Fibroblast of skin of left quadriceps (primary cell): ENCODE data around the gene ATAD3B.
A peak's percentile ranks its signal among the peaks of the same experiment; 100 is the strongest.
"Not testable (repeated sequence)": the region's sequence is repeated elsewhere in the genome, so short reads cannot be mapped to it uniquely, and the experiment has no call there.

Experiments
- DNase-seq, 2 experiments: peaks; one replicate each; pipeline ENCODE4 v3.0.0-alpha.2; 2013; ENCODE audit warnings: low read depth in 2 of 2

ATAD3B gene

DNA sequence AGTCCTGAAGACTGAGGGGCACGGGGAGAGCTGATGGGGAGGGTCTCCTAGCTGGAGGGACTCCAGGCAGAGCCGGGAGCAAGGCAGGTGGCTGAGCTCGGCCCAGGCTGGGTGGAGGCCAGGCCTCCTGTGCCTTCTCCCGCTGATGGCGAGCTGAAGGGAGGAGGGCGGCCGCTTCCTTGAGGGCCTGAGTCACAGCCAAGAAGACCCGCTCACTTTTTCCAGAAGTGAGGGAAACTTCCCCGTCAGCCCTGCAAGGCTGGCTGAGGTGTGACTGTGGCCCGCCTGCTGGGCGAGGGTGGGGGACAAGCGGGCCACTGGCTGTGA, 37.8 kb upstream of the ATAD3B start:
- DNase-seq = no peak

DNA sequence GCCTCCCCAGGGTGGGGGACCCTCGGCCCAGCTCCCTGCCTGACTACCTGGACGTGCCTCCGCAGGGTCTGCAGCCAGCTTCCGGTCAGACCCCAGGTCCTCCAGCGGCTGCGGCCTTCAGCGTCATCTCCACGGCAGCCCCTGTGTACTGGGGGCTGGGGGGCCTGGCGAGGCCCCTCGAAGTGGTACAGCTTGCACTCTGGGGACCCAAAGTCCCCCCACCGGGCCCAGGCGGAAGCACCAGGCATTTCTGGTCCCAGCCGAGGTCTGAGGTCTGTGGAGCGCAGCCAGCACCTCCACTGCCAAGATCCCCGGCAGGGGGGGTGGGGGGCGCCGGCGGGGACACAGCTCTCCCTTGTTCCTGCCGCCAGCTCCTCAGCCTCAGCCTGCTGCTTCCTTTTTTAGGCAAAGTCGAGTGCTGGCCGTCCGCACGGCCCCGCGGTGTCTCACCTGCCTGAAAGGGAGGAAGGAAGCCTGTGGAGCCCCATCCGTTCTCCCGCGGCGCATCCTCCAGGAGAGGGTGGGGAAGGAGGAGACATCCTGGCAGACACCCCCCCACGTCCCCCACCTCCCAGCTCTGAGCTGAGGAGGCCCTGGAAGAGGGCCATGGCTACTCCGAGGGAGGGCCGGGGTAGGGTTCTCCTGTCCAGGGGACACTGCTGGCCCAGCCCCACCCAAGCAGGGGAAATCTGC, 37.3 kb upstream of the ATAD3B start:
- DNase-seq = no peak

DNA sequence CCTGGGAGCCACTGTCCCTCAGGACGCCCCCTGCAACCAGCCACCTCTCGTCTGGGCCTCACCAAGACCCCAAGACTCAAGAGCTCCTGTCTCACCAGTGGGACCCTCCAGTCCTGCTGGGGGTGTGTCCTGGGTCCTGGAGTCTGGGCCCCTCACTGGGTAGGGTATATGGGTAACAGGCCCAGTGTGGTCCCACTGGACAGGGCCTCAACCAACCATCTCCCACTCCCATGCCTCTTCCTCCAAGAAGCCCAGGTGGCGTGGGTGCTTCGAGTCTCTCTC, 36.8 kb upstream of the ATAD3B start:
- DNase-seq = no peak

DNA sequence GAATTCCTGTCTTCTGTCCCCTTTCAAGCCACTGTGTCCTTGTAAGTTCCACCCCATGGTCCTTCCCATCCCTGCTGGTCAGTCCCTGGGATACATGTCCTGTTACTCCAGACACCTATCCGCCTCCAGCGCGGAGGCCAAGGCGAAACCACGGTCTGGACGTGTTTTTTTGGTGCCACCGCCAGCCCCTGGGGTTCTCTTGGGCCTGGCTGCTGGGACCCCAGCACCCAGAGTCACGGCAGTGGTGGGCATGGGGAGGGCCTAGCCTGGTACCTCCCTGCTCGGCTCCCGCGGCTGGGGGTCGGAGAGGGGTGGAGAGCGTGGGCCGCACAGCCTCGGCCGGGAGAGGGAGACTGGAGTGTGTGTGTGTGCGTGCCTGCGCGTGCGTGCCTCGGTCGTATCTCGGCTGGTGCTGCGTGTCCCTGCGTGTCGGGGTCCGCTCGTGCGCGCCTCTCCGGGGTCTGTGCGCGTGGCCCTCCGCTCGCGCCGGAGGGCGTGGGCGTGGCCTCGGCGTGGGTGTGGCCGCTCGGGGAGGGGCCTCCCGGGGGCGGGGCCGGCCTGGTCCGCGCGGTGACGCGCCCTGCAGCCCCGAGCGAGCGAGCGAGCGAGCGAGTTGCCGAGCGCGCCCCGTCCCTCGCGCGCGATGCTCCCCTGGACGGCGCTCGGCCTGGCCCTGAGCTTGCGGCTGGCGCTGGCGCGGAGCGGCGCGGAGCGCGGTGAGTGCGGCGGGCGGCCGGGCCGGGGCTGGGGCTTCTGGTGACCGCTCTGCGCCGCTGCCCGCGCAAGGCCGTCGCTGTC, 36.3 kb upstream of the ATAD3B start, which contains the start of gene VWA1:
Gene VWA1 (plus strand): TSS at position 585 of the 798 bp plus-strand sequence. CDS start 59 bp downstream, at position 644.
- DNase-seq = peak; percentile 39 to 44

DNA sequence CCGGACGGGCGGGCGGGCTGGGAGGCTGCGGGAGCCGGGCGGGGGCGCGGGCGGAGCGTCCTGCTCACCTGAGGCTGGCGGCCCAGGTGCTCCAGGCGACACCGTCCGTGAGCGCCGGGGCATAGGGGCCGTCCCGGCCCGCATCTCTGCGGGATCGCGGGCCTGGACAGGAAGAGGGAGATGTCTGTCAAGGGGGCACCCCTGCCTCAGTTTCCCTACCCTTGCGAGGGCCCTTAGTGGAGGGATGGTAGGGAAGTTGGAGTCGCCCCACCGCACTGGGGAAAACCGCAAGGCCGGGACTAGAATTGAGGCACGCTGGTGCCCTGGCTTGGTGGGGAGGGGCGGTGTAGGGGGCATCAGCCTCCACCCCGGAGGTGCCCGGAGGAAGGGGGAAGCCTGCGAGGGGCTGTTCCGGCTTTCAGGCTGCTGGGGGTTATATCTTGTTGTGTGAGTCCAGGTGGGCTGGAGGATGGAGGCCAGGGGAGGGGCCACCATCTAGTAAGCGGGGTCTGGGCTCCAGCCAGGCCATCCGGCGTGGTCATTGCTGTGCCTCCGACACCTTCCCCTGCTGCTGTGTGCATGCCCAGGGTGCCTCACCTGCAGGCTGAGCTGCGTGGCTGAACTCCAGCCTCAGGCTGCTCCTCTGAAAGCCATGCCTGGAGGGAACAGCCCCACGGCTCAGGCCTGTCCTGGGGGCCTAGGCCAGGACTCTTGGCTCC, 35.5 kb upstream of the ATAD3B start:
- DNase-seq = no peak

DNA sequence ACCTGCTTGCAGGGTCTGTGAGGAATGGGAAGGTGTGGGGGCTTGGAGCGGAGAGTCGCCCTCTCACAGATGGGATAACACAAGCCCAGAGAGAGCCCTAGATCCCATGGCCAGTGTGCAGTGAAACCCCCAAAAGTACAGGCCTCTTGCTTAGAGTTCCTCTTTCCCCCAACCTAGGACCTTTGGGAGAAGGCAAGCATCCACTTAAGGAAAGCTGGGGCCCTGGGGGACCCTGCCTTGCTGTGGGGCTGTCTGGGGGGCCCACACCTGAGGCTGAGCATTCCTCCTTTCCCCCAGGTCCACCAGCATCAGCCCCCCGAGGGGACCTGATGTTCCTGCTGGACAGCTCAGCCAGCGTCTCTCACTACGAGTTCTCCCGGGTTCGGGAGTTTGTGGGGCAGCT, 34.9 kb upstream of the ATAD3B start:
- DNase-seq = no peak

DNA sequence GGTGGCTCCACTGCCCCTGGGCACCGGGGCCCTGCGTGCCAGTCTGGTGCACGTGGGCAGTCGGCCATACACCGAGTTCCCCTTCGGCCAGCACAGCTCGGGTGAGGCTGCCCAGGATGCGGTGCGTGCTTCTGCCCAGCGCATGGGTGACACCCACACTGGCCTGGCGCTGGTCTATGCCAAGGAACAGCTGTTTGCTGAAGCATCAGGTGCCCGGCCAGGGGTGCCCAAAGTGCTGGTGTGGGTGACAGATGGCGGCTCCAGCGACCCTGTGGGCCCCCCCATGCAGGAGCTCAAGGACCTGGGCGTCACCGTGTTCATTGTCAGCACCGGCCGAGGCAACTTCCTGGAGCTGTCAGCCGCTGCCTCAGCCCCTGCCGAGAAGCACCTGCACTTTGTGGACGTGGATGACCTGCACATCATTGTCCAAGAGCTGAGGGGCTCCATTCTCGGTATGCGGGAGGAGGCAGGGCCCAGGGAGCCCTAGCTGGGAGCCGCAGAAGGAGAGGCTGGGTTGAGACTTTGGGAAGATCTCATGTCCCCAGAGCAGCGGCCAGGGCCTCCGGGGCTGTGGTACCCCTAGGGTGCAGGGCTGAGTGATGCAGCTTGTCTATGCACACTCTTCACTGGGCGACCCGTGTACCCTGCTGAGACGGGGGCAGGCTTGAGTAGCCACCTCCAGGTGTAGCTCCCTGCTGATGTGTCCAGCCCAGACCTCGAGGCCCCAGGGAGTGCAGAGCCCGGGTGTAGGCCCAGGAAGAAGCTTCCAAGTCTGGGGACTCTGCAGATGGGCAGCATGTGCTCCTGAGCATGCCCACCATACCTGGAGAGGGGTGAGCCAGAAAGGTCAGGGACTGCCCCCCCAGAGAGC, 34.3 kb upstream of the ATAD3B start:
- no peak for DNase-seq

DNA sequence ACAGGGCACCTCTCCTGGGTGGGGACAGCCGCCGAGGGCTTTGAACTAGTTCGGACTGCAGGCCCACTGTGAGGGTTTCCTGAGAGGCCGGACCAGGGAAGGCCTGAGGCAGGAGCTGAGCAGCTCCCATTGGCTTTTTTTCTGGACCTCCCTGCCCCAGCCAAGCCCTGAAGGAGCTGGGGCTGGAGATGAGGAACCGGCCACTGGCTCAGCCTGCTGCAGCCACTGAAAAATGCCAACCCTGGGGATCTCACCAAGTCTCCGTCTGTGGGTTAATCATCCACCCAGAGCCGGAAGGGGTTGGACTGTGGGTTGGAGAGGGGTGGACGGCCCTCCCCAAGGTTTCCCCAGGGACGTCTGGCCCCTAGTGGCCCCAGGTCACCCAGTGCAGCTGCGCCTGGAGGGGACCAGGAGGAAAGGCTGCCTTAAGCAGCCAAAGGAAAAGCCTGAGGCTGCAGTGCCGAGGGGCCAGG, 33.6 kb upstream of the ATAD3B start:
- no peak for DNase-seq

DNA sequence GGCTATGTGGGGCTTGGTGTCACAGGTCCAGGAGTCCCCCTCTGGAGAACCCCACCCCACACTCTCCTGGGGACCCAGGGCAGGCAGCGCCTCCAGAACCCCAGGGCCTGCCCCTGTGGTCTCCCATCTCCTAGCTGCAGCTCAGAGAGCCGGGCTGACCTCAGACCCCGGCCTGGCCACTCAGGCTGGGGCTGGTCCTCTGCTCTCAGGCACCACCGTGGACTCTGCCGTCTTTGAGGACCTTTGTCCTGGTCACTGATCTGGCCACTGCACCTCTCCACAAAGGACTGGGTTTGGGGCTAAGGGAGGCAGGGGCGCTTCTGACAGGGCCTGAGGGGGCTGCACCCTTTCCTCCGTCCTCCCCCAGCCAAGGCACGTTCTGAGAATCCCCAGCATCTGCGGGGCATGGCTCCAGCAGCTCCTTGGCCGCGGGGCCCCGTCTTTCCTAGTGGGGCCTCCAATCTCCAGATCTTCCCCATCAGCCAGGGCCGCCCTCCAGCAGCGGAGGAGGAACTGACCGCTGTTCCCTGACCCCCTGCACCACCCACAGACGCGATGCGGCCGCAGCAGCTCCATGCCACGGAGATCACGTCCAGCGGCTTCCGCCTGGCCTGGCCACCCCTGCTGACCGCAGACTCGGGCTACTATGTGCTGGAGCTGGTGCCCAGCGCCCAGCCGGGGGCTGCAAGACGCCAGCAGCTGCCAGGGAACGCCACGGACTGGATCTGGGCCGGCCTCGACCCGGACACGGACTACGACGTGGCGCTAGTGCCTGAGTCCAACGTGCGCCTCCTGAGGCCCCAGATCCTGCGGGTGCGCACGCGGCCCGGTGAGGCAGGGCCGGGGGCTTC, 32.8 kb upstream of the ATAD3B start:
- DNase-seq = no peak

DNA sequence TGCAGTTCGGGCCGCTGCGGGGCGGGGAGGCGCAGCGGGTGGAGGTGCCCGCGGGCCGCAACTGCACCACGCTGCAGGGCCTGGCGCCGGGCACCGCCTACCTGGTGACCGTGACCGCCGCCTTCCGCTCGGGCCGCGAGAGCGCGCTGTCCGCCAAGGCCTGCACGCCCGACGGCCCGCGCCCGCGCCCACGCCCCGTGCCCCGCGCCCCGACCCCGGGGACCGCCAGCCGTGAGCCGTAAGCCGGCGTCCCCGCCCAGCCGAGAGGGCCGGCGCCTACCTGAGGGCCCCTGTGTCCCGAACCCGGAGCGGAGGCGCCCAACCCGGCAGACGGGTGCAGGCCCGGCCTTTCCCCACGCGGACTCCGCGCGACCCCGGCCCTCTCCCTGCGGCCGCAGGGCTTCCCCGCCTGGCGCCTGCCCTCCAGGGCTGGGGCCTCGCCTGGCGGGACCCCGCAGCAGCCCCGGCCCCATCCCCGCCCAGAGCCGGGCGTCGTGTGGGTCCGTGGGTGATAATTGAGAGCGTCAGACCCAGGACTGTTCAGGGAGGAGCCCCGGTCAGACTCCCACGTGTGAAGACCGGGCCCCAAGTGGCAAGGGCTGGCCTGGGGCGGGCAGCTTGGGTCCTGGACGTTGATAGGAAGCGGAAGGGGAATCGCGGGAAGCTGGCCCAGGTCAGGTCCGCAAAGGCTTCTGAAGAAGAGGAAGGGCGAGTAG, 31.9 kb upstream of the ATAD3B start:
- no peak for DNase-seq

DNA sequence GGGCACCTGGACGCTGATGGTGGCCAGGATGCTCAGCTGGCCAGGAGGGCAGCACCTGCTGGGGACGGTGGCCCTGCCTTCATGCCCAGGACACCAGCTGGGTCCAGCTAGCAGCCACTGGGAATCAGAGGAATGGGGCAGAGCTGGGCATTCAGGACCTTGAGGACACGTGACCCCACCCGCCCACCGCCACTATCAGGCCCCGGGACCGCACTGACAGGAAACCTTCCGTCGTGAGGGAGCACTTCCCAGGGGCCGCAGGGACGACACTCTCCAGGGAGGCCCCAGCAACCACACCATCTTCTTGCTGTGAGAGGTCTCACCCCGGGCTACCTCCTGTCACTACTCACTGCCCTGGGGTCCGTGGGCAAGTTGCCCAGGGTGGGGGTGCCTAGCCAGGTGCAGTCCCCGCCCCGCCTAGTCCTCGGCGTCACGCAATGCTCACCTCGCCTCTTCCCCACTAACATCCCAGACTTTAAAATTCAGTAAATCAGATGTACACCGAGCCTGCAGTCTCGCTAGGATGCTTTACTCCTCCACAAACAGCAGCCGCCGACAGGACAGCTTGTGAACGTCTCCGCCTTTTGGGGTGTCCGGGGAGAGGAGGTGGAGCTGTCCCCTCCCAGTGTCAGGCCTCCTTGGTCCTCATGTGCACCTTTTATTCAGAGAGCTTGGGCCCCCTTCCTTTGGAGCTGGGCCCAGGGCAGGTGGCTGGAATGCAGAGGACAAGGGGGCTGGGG, 31.1 kb upstream of the ATAD3B start:
- DNase-seq = no peak

DNA sequence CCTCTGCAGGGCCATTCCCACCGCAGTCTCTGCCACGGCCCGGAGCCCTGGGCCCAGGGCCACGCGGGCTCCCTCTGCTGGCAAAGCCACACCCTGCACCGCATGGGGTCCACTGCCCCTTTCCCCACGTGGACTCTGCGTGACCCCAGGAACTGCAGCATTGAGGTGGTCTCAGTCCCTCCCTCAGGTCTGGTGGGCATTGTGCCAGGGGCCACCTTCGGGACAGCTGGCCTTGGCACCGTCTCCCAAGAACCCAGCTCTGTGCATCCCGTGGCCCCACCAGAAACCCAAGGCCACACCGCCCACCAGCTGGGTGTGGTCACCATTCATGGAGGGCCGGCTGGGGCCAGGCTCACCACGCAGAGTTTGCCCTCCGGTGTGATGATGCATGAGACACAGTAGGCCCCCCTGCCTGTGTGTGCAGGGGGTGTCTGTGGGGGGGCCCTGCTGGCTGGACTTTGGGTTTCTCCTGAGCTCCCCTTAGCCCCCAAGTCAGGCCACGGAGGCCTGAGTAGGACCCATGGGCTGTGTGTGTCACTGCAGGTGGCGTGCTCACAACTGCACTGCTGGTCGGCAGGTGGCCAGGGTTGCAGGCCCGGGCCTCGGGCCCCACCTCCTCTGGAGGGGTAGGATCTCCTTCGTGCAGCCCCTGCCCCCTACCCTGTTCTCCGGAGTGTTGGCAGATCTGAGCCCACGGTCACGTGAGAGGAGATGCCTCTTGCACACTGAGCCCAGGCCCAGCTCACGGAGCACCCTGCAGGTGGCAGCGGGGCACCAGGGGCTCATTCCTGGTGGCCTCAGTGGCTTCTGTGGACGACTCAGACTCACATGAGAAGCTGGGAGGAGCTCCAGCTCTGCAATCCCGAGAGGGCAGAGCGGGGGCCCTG, 30.3 kb upstream of the ATAD3B start:
- no peak for DNase-seq

DNA sequence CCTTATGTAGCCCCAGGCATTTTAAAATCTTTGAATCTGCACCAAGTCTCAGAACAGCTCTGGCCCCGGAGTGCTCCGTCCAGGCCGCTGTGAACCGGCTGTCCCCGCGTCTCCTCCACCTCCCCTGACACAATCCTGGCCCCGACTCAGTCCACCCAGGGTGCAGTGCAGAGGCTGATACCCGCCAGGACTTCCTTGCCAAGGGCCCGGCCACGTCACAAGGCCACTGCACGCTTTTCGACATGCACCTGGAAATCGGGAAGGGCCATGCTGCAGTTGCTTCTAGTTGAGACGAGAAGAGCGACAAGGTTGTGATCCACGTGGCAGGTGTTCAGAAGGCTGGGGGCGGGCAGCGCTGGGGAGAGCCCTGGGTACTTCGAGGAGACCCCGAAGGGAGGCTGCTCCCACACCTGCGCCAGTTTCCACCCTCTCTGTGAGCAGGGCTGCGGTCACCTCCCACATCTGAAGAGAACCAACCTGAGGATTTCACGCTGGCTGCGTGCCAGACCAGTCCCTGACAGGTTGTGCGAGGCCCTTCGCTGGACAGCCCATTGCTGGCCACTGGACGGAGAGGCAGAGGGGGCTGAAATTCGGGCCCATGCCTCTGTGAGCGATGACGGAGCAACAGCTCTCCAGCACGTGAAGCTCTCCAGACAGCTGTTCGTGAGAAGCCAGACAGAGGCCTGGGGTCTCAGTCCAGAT, 29.3 kb upstream of the ATAD3B start:
- no peak for DNase-seq

DNA sequence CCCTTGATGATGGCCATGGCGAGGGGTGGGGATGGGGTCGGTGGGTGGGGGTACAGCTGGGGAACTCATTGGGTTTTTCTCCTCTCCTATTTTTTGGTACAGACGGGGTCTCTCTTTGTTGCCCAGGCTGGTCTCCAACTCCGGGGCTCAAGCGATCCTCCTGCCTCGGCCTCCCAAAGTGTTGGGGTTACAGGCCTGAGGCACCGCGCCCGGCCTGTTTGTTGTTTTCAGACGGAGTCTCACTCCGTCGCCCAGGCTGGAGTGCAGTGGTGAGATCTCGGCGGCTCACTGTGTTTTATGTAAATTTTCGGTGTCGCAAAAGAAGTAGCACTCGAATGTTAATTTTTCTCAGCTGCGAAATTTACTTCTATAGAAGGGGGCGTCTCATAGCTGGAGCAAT, 24.9 kb upstream of the ATAD3B start:
- not testable (repeated sequence) for DNase-seq

DNA sequence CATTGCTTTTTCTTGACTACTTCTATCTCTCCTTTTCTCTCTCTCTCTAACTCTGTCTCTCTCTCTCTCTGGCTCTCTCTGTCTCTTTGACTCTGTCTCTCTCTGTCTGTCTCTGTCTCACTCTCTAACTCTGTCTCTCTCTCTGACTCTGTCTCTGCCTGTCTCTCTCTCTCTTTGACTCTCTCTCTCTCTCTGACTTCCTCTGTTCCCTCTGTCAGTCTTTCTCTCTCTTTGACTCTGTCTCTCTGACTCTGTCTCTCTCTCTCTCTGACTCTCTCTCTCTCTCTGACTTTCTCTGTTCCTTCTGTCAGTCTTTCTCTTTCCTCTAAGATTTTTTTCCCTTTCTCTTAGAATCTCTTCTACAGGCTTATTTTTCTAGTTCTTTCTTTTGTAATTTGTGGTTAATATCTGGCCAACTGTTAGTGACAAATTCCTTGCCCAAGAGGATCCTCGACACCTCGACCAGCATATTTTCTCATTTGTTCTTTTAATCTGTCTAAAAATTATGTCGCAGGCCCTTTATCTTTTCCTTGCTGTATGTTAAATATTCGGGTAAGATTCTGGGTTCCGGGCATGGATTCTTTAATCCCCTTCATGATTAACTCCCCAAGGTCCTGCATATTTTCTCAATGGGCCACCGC, 22.3 kb upstream of the ATAD3B start, which contains the start of gene ATAD3C:
Gene ATAD3C (plus strand): TSS at position 591 of the 641 bp plus-strand sequence. CDS start 995 bp downstream, outside the sequence.
- DNase-seq = no peak

DNA sequence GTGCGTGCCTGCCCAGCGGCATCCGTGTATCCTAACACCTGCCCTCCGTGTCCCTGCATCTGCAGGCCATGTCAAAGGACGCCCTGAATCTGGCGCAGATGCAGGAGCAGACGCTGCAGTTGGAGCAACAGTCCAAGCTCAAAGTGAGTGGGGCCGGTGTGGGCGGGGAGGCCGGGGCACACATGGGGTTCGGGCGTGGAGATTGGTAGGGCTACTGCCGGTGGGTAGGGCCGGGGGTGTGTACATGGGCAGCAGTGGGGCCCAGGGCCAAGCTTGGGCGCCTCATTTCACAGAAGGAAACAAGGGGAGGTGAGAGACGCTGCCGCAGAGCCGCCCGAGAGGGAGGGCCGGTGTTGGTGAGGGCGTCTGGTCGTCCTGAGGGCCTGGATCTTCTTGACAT, 20.9 kb upstream of the ATAD3B start:
- DNase-seq = not testable (repeated sequence)

DNA sequence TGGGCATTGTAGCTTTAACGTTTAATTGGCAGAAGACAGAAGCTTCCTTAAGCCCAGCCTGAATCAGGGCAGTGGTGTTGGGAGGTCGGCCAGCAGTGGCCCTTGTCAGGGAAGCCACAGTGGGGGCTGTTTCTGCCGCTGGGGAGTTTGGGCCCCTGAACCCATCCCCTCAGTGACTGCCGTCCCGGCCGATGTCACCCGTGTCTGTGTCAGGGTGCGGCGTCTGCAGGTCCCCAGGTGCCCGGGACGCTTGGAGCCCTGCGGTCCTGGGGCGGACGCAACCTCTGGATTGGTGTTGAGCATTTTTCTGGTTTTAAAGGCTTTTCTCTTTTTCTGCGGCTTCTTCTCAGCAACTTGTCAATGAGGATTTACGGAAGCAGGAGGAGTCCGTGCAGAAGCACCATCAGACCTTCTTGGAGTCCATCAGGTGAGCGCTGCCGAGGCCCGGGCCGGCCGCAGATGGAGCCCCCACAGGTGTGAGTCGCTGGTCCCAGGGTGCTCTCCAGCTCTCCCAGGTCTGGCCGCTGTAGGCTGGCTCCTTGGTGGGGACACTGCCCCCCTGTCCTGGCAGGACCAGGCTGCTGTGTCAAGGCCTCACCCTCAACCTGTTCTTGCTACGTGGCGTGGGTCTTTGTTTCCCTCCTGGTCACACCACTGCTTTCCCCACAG, 19.7 kb upstream of the ATAD3B start:
- no peak for DNase-seq
